LNCAP (cell line): ENCODE data around the gene SVOPL.

Experiments used
- TF ChIP-seq, protein P1 (sequence below): fragments of 450-650 bp; IDR thresholded peaks from 2 replicates; pipeline ENCODE4 v1.5.1; 2017; ENCODE audit warnings: mild to moderate bottlenecking

Gene SVOPL

DNA sequence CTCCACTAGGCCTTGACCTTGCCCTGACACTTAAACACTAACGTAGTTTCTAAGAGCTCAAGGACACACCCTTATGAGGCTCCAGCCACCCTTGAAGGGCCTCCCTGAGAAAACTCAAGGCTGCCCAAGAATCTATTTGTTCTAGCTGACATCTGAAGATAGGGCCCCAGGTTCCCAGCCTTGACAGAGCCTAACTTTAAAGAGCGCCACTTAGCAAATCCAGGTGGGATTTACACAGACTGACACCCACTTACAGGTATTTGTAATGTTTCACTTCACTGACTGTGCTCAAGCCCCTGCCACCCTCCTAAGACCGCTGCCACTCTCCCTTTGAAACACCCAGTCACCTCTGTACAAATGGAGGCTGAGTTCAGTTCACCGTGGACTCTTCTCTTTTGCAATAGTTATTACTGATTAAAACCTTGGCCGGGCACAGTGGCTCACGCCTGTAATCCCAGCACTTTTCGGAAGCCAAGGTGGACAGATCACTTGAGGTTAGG lies 90.4 kb downstream of the SVOPL start:
- TF ChIP-seq, protein P1, sequence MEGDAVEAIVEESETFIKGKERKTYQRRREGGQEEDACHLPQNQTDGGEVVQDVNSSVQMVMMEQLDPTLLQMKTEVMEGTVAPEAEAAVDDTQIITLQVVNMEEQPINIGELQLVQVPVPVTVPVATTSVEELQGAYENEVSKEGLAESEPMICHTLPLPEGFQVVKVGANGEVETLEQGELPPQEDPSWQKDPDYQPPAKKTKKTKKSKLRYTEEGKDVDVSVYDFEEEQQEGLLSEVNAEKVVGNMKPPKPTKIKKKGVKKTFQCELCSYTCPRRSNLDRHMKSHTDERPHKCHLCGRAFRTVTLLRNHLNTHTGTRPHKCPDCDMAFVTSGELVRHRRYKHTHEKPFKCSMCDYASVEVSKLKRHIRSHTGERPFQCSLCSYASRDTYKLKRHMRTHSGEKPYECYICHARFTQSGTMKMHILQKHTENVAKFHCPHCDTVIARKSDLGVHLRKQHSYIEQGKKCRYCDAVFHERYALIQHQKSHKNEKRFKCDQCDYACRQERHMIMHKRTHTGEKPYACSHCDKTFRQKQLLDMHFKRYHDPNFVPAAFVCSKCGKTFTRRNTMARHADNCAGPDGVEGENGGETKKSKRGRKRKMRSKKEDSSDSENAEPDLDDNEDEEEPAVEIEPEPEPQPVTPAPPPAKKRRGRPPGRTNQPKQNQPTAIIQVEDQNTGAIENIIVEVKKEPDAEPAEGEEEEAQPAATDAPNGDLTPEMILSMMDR = no peak

DNA sequence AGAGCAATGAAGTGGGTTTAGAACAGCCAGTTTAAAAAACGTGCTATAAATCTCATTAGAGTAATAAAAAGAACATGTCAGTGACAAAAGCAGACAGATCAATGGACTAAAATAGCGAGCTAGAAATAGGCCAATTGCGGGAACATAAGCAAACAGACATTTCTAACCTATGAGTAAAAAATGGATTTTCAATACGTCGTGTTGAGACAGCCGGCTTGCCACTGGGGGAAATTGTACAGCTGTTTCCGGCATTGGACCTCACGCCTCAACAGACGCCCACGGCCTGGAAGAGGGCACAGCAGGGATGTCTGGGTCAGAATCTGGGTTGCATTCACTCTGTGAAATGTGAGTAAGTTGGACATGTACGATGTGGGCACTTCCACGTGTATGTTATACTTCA lies 92.9 kb downstream of the SVOPL start:
- TF ChIP-seq, protein P1 = no peak

DNA sequence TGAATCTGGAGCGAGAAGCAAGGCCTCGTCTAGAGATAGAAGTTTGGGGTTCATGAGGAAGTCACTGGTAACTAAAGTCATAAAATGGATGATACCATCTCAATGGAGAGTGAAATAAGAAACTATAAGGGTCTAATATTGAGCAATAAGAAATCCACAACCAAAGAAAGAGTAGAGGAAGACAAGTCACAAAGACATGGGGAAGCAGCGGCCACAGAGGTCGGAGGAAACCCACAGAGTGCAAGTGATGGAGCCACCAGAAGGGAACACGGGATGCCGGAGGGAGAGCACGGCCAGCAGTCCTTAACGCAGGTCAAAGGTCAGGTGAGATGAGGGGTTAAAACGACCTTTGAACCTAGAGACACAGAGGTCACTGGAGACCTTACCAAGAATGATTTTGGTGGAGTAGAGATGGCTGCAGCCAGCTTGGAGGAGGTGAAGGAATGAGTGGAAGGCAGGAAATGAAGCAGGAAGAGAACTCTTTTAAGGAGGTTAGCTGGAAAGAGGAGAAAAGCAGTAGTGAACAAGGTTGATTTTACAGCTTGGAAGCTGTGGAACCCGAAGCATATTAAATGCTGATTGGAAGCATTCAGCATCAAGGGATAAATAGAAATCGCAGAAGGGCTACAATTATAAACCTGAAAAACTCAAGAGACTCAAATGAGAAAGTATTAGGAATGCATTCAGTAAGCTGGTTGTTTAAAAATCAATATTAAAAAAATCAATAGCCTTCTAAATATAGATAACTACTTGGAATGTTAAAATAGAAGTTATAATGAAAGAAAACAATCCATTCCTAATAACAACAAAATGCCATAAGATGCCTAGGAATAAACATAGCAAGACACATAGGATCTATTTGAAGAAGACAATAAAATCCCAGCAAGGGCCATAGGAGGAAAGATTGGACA lies 93.7 kb downstream of the SVOPL start:
- TF ChIP-seq, protein P1 = no peak

DNA sequence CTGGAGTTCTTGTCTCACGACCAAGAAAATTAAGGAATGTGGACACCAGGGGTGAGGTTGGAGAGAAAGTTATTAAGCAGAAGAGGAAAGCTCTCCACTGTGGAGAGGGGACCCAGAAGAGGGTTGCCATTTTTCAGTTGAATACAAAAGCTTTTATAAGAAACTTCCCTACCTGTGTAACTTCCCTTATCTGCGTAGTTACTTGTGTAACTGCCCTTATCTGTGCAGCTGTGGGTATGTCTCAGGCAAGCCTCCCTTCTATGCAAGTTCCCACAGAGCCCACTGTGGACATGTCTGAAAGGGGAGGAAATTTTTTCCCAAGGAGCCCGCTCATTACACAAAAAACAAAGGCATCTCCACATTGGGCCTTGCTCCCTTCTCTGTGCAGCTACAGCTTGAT lies 94.9 kb downstream of the SVOPL start:
- TF ChIP-seq, protein P1 = no peak

DNA sequence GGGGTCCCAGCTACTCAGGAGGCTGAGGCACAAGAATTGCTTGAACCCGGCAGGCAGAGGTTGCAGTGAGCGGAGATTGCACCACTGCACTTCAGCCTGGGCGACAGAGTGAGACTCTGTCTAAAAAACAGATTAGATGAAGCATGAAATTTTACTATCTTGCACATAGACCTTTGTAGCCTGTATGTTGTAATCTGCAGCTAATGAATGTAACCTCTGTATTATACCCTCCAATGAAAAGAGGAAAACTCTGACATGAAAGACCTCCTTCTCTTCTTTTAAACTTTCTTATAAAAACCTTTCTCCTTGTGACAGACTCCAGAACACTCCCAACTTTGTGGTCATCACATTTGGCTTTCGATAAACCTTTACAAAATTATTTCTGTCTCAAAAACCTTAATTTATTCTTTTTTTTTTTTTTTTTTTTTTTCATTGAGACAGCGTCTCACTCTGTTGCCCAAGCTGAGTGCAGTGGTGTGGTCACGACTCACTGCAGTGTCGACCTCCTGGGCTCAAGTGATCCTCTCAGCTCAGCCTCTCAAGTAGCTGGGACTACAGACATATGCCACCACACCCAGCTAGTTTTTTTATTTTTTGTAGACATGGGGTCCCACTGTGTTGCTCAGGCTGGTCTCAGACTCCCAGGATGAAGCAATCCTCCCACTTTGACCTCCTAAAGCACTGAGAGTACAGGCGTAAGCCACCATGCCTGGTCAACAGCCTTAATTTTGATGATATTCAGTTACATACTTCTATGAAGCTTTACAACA lies 97.4 kb downstream of the SVOPL start:
- TF ChIP-seq, protein P1 = no peak

DNA sequence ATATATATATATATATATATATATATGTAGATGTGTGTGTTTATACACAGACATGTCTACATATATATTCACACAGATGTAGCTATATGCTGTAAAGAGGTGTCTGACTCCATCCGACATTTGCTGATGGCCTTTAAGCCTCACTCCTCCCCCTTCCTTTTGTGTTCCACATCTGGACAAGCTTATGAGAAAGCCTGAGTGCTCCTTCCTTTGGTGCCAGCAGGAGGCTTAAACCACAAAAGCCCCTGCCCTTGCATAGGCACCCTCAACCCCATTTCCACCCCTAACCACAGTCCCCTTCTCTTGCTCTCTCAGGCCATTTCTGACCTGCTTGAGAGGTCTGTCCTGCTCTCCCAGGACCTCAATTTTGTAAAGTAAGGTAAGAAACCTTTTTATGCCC lies 98.7 kb downstream of the SVOPL start:
- TF ChIP-seq, protein P1 = no peak

DNA sequence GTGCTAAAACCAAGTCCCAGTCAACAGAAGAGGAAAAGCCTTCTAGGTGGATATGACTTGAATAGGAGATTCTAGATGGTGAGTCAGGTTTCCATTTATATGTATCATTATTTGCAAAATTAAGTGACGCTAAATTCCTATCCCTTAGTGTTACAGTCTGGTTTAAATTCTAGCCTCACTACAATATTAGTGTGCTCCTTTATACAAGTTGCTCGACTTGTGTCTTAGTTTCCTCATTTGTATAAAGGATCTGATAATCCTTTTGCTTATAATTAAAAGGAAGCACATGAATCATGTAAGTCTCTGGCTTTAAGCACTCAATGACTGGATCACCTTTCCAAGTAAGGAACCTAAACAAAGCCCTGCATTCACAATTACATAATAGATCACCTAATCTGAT lies 105.7 kb downstream of the SVOPL start:
- TF ChIP-seq, protein P1 = no peak
